ENCODE results near the gene REST. TPM values are rescaled to one million over a fixed set of nuclear protein-coding genes. Genes with fewer than 3 reads are reported as not detected.

REST gene
- polyA plus RNA-seq, 1 of the 3 experiments (the other 2 are of a cell fraction): 6.0 TPM

DNA sequence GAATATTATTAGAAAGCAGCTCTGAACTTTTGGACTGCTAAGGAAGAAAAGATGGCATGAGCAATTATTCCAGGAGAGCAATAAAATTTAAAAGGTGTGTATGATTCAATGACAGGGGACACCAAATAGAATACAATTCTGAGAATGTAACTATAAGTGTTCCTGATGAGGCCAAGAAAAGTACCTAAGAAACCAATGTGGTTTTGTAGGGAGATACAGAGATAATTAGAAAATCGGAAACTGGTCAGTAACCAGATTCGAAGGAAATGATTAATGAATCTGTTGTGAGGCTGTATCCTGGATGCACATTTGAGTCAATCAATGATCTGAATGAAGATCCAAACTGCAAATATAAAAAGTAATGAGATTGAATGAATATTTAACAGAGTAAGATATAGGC lies 63.7 kb downstream of the REST start (continued):
- TF ChIP-seq, protein P1, sequence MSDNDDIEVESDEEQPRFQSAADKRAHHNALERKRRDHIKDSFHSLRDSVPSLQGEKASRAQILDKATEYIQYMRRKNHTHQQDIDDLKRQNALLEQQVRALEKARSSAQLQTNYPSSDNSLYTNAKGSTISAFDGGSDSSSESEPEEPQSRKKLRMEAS (IDR thresholded peaks at IDR 0.05; ENCODE audit: low read depth): no peak

GRCh38 chr4:56972389-56972788 lies 64.7 kb downstream of the REST start:
- no peaks in the 10 kb centered on the region for H3K27me3 ChIP-seq (ENCODE audit: insufficient read depth)
- peaks cover 0 to 10% of the 10 kb centered on the region in 2 experiments; a peak in 1 of 4 replicates for H3K4me1 ChIP-seq (ENCODE audit: control insufficient read depth in 1 of 2, insufficient read depth in 2 of 2, low read depth in 1 of 2, low read length in 1 of 2)
- TF ChIP-seq ELF1 (IDR thresholded peaks at IDR 0.05): no peak
- TF ChIP-seq TEAD4 (IDR thresholded peaks at IDR 0.05; ENCODE audit: borderline replicate concordance, insufficient read depth): no peak
- no peak overlapping the region for H3K27ac ChIP-seq (ENCODE audit: low read depth in 2 of 2, low read length in 1 of 2)
- peaks cover 33 to 52% of the 10 kb centered on the region in 2 experiments for H3K36me3 ChIP-seq (replicated peaks in 1 of 2; ENCODE audit: control insufficient read depth in 1 of 2, insufficient read depth in 2 of 2, low read length in 1 of 2)
- H3K79me2 ChIP-seq (ENCODE audit: insufficient read depth): peaks cover 55% of the 10 kb centered on the region
- no peaks in the 10 kb centered on the region for H3K9me2 ChIP-seq
- 97% methylated on average over 2 of the region's 2 CpGs for WGBS (ENCODE audit: low lambda C conversion rate)
- 0 out of 2 replicates have a peak, but pooled peaks cover 6% of the 10 kb centered on the region for H3K9me3 ChIP-seq
- no peak overlapping the region for H3K9ac ChIP-seq
- POLR2A ChIA-PET: no interaction called here
- no peak overlapping the region for H2AFZ ChIP-seq (ENCODE audit: low read depth)
- DNase-seq: no peak
- H3K4me2 ChIP-seq: no peak overlapping the region
- CTCF ChIA-PET: no interaction called here
- H4K20me1 ChIP-seq (ENCODE audit: insufficient read depth): peaks cover 13% of the 10 kb centered on the region
- no peak overlapping the region for H3K4me3 ChIP-seq (ENCODE audit: low read depth in 2 of 2, low read length in 1 of 2)
- peaks cover 7% of the 10 kb centered on the region for H3F3A ChIP-seq (replicated peaks; ENCODE audit: insufficient read depth)

GRCh38 chr4:56972809-56973208 lies 65.1 kb downstream of the REST start:
- no peaks in the 10 kb centered on the region for H3K27me3 ChIP-seq (ENCODE audit: insufficient read depth)
- H2AFZ ChIP-seq (ENCODE audit: low read depth): no peak overlapping the region
- no peak overlapping the region for H3K4me3 ChIP-seq (ENCODE audit: low read depth in 2 of 2, low read length in 1 of 2)
- H3F3A ChIP-seq (replicated peaks; ENCODE audit: insufficient read depth): peaks cover 9% of the 10 kb centered on the region
- H4K20me1 ChIP-seq (ENCODE audit: insufficient read depth): peaks cover 13% of the 10 kb centered on the region
- H3K27ac ChIP-seq (ENCODE audit: low read depth in 2 of 2, low read length in 1 of 2): no peak overlapping the region
- 0 out of 2 replicates have a peak, but pooled peaks cover 6% of the 10 kb centered on the region for H3K9me3 ChIP-seq
- no peaks in the 10 kb centered on the region for H3K9me2 ChIP-seq
- POLR2A ChIA-PET: no interaction called here
- H3K9ac ChIP-seq: no peak overlapping the region
- DNase-seq: no peak
- H3K36me3 ChIP-seq (replicated peaks in 1 of 2; ENCODE audit: control insufficient read depth in 1 of 2, insufficient read depth in 2 of 2, low read length in 1 of 2): peaks cover 33 to 48% of the 10 kb centered on the region in 2 experiments
- peaks cover 55% of the 10 kb centered on the region for H3K79me2 ChIP-seq (ENCODE audit: insufficient read depth)
- no peak for TF ChIP-seq TEAD4 (IDR thresholded peaks at IDR 0.05; ENCODE audit: borderline replicate concordance, insufficient read depth)
- no peak for TF ChIP-seq ELF1 (IDR thresholded peaks at IDR 0.05)
- TF ChIP-seq IRF3 (IDR thresholded peaks at IDR 0.05; ENCODE audit: low read depth, low read length): no peak
- no peak for TF ChIP-seq FOXJ3 (CRISPR knock-in tag; IDR thresholded peaks at IDR 0.05)
- TF ChIP-seq, protein P1 (IDR thresholded peaks at IDR 0.05; ENCODE audit: low read depth): no peak
- TF ChIP-seq TAF1 (IDR thresholded peaks at IDR 0.05; ENCODE audit: borderline replicate concordance, low read depth, low read length): no peak
- TF ChIP-seq NFIC (IDR thresholded peaks at IDR 0.05; ENCODE audit: borderline replicate concordance): no peak
- TF ChIP-seq RXRA (IDR thresholded peaks at IDR 0.05; ENCODE audit: borderline replicate concordance, low read depth): no peak
- TF ChIP-seq GABPA (IDR thresholded peaks at IDR 0.05; ENCODE audit: low read depth): no peak
- TF ChIP-seq MXI1 (IDR thresholded peaks at IDR 0.05; ENCODE audit: low read depth, low read length): no peak
- CTCF ChIA-PET: no interaction called here
- peaks cover 0 to 10% of the 10 kb centered on the region in 2 experiments; a peak in 1 of 4 replicates for H3K4me1 ChIP-seq (ENCODE audit: control insufficient read depth in 1 of 2, insufficient read depth in 2 of 2, low read depth in 1 of 2, low read length in 1 of 2)
- no peak overlapping the region for H3K4me2 ChIP-seq
